Keratinocyte (primary cell): ENCODE results near the gene SERGEF. TPM values are rescaled to one million over a fixed set of nuclear protein-coding genes. Genes with fewer than 3 reads are reported as not detected.

ENCODE experiments used
- DNase-seq: peaks from one replicate; pipeline ENCODE4 v3.0.0-alpha.2; 2011; ENCODE audit warnings: low read depth, missing footprints, low spot score
- FAIRE-seq: peaks from 2 replicates; lab custom pipeline; 2011; peaks lifted over from hg19 to GRCh38; lab: Jason Lieb, UNC
- H2AFZ ChIP-seq: 2 replicates; pipeline ENCODE4 v1.6.0; 2012; ENCODE audit warnings: low read length, control low read depth, inconsistent platforms; ENCODE audit not compliant: control insufficient read depth
- H3K27ac ChIP-seq: 2 replicates; pipeline ENCODE4 v1.5.1; 2011; ENCODE audit warnings: low read length; ENCODE audit not compliant: control insufficient read depth, insufficient read depth
- H3K27me3 ChIP-seq: 3 replicates; pipeline ENCODE4 v1.6.0; 2011; ENCODE audit warnings: low read length; ENCODE audit not compliant: control insufficient read depth, insufficient read depth; ENCODE audit errors: extremely low read depth
- H3K36me3 ChIP-seq, 2 experiments: 2 replicates in 1 of 2; 3 replicates in 1 of 2; pipeline ENCODE4 v1.5.1; 2011; ENCODE audit warnings: low read length in 2 of 2, mild to moderate bottlenecking in 1 of 2; ENCODE audit not compliant: control insufficient read depth in 2 of 2, insufficient read depth in 2 of 2; ENCODE audit errors: extremely low read depth in 1 of 2
- H3K4me1 ChIP-seq: 3 replicates; pipeline ENCODE4 v1.5.1; 2011; ENCODE audit warnings: low read length; ENCODE audit not compliant: control insufficient read depth, insufficient read depth; ENCODE audit errors: extremely low read depth
- H3K4me2 ChIP-seq: 3 replicates; pipeline ENCODE4 v1.6.0; 2011; ENCODE audit warnings: low read depth, low read length; ENCODE audit not compliant: control insufficient read depth, insufficient read depth; ENCODE audit errors: extremely low read depth
- H3K4me3 ChIP-seq, 3 experiments: fragments of 200-600 bp in 1 of 3; sonication (generic) in 1 of 3; 2 replicates in 2 of 3; 3 replicates in 1 of 3; pipeline ENCODE4 v1.5.1; 2011 to 2016; ENCODE audit warnings: low read length in 3 of 3, mild to moderate bottlenecking in 3 of 3, control low read depth in 2 of 3, inconsistent platforms in 1 of 3, low read depth in 1 of 3, mixed read lengths in 1 of 3, mixed run types in 1 of 3, moderate library complexity in 1 of 3; ENCODE audit not compliant: control insufficient read depth in 2 of 3, insufficient read depth in 2 of 3; ENCODE audit errors: extremely low read depth in 1 of 3
- H3K79me2 ChIP-seq: 2 replicates; pipeline ENCODE4 v1.6.0; 2012; ENCODE audit warnings: low read length; ENCODE audit not compliant: control insufficient read depth, insufficient read depth
- H3K9ac ChIP-seq: 3 replicates; pipeline ENCODE4 v1.6.0; 2011; ENCODE audit warnings: low read length; ENCODE audit not compliant: control insufficient read depth, insufficient read depth; ENCODE audit errors: extremely low read depth
- H3K9me1 ChIP-seq: 3 replicates; pipeline ENCODE4 v1.6.0; 2011; ENCODE audit warnings: low read length; ENCODE audit not compliant: control insufficient read depth, insufficient read depth; ENCODE audit errors: extremely low read depth
- H3K9me3 ChIP-seq: 2 replicates; pipeline ENCODE4 v1.5.1; 2012; ENCODE audit warnings: low read depth, low read length; ENCODE audit not compliant: control insufficient read depth
- H4K20me1 ChIP-seq: 3 replicates; pipeline ENCODE4 v1.6.0; 2011; ENCODE audit warnings: low read length; ENCODE audit not compliant: control insufficient read depth, insufficient read depth; ENCODE audit errors: extremely low read depth
- CTCF ChIP-seq, 3 experiments: IDR thresholded peaks in 1 of 3; conservative IDR thresholded peaks in 1 of 3; optimal IDR thresholded peaks in 1 of 3; 2 replicates in 2 of 3; 3 replicates in 1 of 3; pipeline versions ENCODE3 to v1.5.1; 2011; ENCODE audit warnings: low read length in 3 of 3, mild to moderate bottlenecking in 3 of 3, moderate library complexity in 2 of 3, control low read depth in 1 of 3, inconsistent platforms in 1 of 3; ENCODE audit not compliant: insufficient read depth in 2 of 3; ENCODE audit errors: extremely low read depth in 1 of 3
- EZH2 ChIP-seq: IDR thresholded peaks from one replicate; pipeline ENCODE4 v1.6.1; 2012; ENCODE audit warnings: inconsistent platforms, mild to moderate bottlenecking, low read length, moderate library complexity
- dilution Hi-C: fragments of 300-500 bp; cut with MboI; formaldehyde crosslinking; loops from one replicate; pipeline ENCODE4 v1.7.0; 2020; ENCODE audit warnings: low sequenced_read_pairs; ENCODE audit not compliant: extremely low pct_ligation_motif_present
- polyA plus RNA-seq, 5 experiments: library from polyadenylated mRNA; depleted of rRNA in 3 of 5; stranded (reverse) in 3 of 5; stranded (forward) in 1 of 5; unstranded in 1 of 5; fragments of >200 nt; gene quantifications; 1 replicate in 1 of 5; 2 replicates in 3 of 5; 3 replicates in 1 of 5; pipeline versions ENCODE4 v1.2.1 to v1.2.3, GENCODE V29; 2011 to 2012; ENCODE audit warnings: missing spikeins in 2 of 5, low read depth in 1 of 5, low replicate concordance in 1 of 5

SERGEF gene
- polyA plus RNA-seq, 1 donor (not counting 4 experiments of a cell fraction or from before 2014, with no cell fraction given): 15.6 TPM

- Histone ChIP-seq H3K4me3 (no peak overlapping the region), H3K9ac (no peak overlapping the region), H3K9me3 (no peaks in the 10 kb centered on the region), H3K79me2 (peaks cover 5% of the 10 kb centered on the region), H3K4me1 (peaks cover 8% of the 10 kb centered on the region), H3K9me1 (no peaks in the 10 kb centered on the region), H3K27ac (no peak overlapping the region), H3K36me3 (no peaks in the 10 kb centered on the region), H4K20me1 (no peaks in the 10 kb centered on the region), H2AFZ (no peak overlapping the region), H3K4me2 (no peak overlapping the region), H3K27me3 (peaks cover 3% of the 10 kb centered on the region)
- no peak for DNase-seq
- no peak for FAIRE-seq
- dilution Hi-C loops: no loop called here
- TF ChIP-seq EZH2: no peak
- no peak for TF ChIP-seq CTCF (optimal IDR thresholded peaks at IDR 0.05 in 1 of 3, IDR thresholded peaks at IDR 0.05 in 1 of 3, conservative IDR thresholded peaks at IDR 0.05 in 1 of 3; ENCODE audit: extremely low read depth in 1 of 3, insufficient read depth in 2 of 3, low read length in 3 of 3)
Measured at GRCh38 chr11:18016789-18017188, 3.9 kb upstream of the SERGEF start.

GRCh38 chr11:18014876-18015275, 2.0 kb upstream of the SERGEF start:
- Histone ChIP-seq H3K4me2 (no peak overlapping the region), H3K9me3 (no peaks in the 10 kb centered on the region), H3K9me1 (no peaks in the 10 kb centered on the region), H4K20me1 (no peaks in the 10 kb centered on the region), H3K4me3 (no peak overlapping the region), H3K9ac (no peak overlapping the region), H2AFZ (no peak overlapping the region), H3K36me3 (no peaks in the 10 kb centered on the region), H3K27me3 (peaks cover 3% of the 10 kb centered on the region), H3K27ac (no peak overlapping the region), H3K4me1 (peaks cover 10% of the 10 kb centered on the region), H3K79me2 (peaks cover 11% of the 10 kb centered on the region)
- dilution Hi-C loops: no loop called here
- FAIRE-seq (no peak), DNase-seq (no peak)
- TF ChIP-seq CTCF (optimal IDR thresholded peaks at IDR 0.05 in 1 of 3, IDR thresholded peaks at IDR 0.05 in 1 of 3, conservative IDR thresholded peaks at IDR 0.05 in 1 of 3; ENCODE audit: extremely low read depth in 1 of 3, insufficient read depth in 2 of 3, low read length in 3 of 3): no peak
- TF ChIP-seq EZH2: no peak
